ENCODE data around the gene ATP13A1.
A peak's percentile ranks its signal among the peaks of the same experiment; 100 is the strongest.
"Not testable (repeated sequence)": the region's sequence is repeated elsewhere in the genome, so short reads cannot be mapped to it uniquely, and the experiment has no call there.

The ATP13A1 gene

GRCh38 chr19:19668230-19669012 lies 4.9 kb upstream of the ATP13A1 start, which contains the start of gene ZNF101:
Gene ZNF101, plus strand, starts transcription at chr19:19668839. Its CDS starts 125 bp downstream, at chr19:19668964.
- Histone ChIP-seq H3K27me3 (no peaks in the 10 kb centered on the region), H3K4me1 (ENCODE audit: control insufficient read depth in 1 of 2, insufficient read depth in 1 of 2, low read depth in 1 of 2, low read length in 1 of 2) (peaks cover 21 to 22% of the 10 kb centered on the region in 2 experiments)
- peak; percentile 41 for TF ChIP-seq CTCF (IDR thresholded peaks at IDR 0.05)

GRCh38 chr19:19665420-19665948 lies 2.0 kb upstream of the ATP13A1 start:
- H3K4me1 ChIP-seq (ENCODE audit: control insufficient read depth in 1 of 2, insufficient read depth in 1 of 2, low read depth in 1 of 2, low read length in 1 of 2): peaks cover 41% of the 10 kb centered on the region in 2 experiments
- H3K27me3 ChIP-seq; H3K9me3 ChIP-seq; H3K4me3 ChIP-seq (ENCODE audit: low read depth in 1 of 2, low read length in 1 of 2); H3K36me3 ChIP-seq; H3K27ac ChIP-seq: not testable (repeated sequence)

More at GRCh38 chr19:19668230-19669012, 4.9 kb upstream of the ATP13A1 start, which contains the start of gene ZNF101:
- no peaks in the 10 kb centered on the region for H3K9me3 ChIP-seq
- peak within 1 kb of the TSS; percentile 86 for H3K27ac ChIP-seq
- H3K36me3 ChIP-seq: no peaks in the 10 kb centered on the region
- peak within 1 kb of the TSS; percentile 84 to 93 for H3K4me3 ChIP-seq (ENCODE audit: low read depth in 1 of 2, low read length in 1 of 2)

DNA sequence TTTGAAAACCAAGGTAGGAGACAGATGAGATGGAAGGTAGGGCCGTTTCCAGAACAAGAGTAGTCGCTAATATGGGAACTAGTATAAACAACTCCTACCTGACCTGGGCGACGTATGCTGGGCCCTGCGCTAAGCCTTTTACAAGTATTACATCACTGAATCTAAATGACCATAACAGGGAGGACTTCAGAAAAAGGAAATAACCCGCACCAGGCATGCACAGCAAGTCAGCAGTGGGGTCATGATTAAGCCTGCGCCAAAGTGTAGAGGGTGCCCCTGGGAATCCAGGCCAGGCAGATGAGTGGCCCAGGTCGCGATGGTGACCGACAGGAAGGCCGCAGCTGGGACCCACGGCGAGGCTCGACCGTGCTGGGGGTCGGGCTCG lies 613 bp downstream of the ATP13A1 start:
- peaks cover 25 to 28% of the 10 kb centered on the region in 2 experiments for H3K4me1 ChIP-seq (ENCODE audit: control insufficient read depth in 1 of 2, insufficient read depth in 1 of 2, low read depth in 1 of 2, low read length in 1 of 2)
- H3K27me3 ChIP-seq: no peaks in the 10 kb centered on the region
- TF ChIP-seq CTCF (IDR thresholded peaks at IDR 0.05): no peak
- H3K4me3 ChIP-seq (ENCODE audit: low read depth in 1 of 2, low read length in 1 of 2): peak overlapping the region; percentile 96 to 99
- H3K36me3 ChIP-seq: peaks cover 22% of the 10 kb centered on the region
- peak overlapping the region; percentile 97 for H3K27ac ChIP-seq
- no peaks in the 10 kb centered on the region for H3K9me3 ChIP-seq

DNA sequence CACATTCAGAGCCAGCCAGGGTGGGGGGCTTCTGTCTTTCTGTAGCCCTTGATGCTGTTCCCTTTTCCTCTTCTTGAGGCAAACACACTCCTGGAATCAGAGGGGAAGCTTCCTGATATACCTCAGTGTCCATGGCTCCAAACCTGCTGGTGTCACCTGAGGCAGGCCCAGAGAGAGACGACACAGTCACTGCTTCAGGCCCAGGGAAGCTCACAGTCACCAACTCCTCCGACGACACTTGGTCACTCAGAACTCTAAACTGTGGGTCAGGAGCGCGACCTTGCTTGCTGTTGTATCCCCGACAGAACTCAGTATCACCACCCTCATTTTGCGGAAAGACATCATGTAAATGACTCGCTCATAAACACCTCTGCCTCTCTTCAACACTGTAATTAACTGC lies 1.1 kb downstream of the ATP13A1 start:
- Histone ChIP-seq H3K9me3 (no peaks in the 10 kb centered on the region), H3K27ac (peak overlapping the region; percentile 97), H3K4me3 (ENCODE audit: low read depth in 1 of 2, low read length in 1 of 2) (peak overlapping the region in 1 of 2 experiments; percentile 96), H3K4me1 (ENCODE audit: control insufficient read depth in 1 of 2, insufficient read depth in 1 of 2, low read depth in 1 of 2, low read length in 1 of 2) (peaks cover 20 to 23% of the 10 kb centered on the region in 2 experiments), H3K27me3 (no peaks in the 10 kb centered on the region), H3K36me3 (peaks cover 27% of the 10 kb centered on the region)
- no peak for TF ChIP-seq CTCF (IDR thresholded peaks at IDR 0.05)

DNA sequence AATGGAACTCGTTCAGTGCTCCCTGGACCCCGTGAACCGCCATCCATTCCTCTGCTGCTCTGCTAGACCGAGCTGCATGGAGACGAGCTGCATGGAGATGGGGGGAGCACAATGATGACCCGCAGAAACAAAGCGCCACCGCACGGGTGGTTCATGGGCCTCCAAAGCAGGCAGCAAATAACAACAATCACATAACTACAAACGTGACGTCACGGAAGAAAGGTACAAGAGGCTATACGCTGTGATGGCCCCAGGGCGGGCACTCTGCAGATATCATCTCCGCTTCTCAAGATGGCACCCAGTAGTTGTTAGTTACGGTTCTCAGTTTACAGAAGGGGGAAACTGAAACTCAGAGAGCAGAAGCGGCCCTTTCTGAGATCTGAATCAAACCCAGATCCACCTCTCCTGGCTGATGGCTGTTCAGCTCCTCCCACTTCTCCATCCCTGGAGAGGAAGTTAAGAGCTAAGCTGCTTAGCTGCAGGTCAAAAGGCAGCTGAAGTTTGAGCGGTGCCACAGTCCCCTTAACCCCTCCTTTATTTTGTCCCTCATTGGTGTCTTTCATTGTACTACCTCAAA lies 1.7 kb downstream of the ATP13A1 start:
- peak overlapping the region; percentile 97 for H3K27ac ChIP-seq

More for the DNA sequence above, 1.7 kb downstream of the ATP13A1 start:
- H3K4me3 ChIP-seq (ENCODE audit: low read depth in 1 of 2, low read length in 1 of 2): peak overlapping the region in 1 of 2 experiments; percentile 8
- TF ChIP-seq CTCF (IDR thresholded peaks at IDR 0.05): no peak
- no peaks in the 10 kb centered on the region for H3K9me3 ChIP-seq
- no peaks in the 10 kb centered on the region for H3K27me3 ChIP-seq
- peaks cover 33% of the 10 kb centered on the region for H3K36me3 ChIP-seq
- peaks cover 18 to 23% of the 10 kb centered on the region in 2 experiments for H3K4me1 ChIP-seq (ENCODE audit: control insufficient read depth in 1 of 2, insufficient read depth in 1 of 2, low read depth in 1 of 2, low read length in 1 of 2)

All from neutrophil (primary cell).